GM21717 (cell line): Measurements from ENCODE around the gene CLEC2B.
A peak's percentile ranks its signal among the peaks of the same experiment; 100 is the strongest.

Source experiments
- ATAC-seq: cut with Tn5 transposase; IDR thresholded peaks from one replicate; pipeline ENCODE4 v1.9.1; 2021; ENCODE audit warnings: mild to moderate bottlenecking, moderate library complexity; ENCODE audit not compliant: unreplicated experiment

CLEC2B gene

DNA sequence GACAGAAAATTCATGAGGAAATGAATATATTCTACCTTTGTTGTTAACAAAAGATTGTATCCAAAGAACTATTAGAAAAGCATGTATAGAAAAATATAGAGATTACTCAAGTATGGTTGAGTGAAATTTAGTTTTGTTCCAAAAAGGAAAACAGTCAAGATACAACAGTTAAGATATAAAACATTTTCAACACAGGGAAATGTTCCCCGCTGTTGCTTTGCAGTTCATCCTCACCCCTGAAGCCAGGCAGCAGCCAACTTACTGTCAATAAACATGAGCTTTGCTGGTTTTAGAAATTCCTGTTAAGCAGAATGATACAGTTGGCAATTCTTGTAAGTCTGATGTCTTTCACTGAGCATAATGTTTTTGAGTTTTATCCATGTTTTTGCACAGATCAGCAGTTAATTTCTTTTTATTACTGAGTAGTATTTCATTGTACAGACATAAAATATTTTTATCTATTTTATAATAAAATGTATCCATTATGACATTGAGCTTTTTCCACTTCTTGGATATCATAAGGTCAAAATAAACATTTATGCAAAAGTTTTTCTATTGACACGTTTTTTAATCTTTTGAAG is 1.2 kb upstream of the CLEC2B start:
- no peak for ATAC-seq

GRCh38 chr12:9868951-9869306 is 225 bp downstream of the CLEC2B start:
- no peak for ATAC-seq

DNA sequence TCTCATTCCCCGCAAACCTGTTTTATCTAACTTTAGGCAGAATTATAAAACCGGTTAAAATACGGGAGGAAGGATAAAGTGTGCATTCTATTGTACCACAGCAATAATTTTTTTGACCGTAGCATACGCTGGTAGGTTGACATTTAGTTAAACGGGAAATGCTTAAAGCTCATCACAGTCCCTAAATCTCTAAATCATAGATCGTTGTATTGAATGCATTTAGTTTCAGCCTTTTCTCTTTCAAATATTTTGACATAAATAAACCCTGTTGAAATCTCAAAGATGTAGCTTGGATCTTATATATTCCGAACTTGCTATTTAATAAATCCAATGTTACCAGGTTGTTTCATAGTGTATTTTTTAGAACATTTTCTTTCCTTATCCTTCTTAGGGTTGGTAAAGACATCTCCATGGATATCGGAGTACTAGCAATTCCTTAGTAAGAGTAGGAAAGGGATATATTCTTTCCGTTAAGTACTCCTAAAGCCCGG is 798 bp downstream of the CLEC2B start:
- no peak for ATAC-seq

DNA sequence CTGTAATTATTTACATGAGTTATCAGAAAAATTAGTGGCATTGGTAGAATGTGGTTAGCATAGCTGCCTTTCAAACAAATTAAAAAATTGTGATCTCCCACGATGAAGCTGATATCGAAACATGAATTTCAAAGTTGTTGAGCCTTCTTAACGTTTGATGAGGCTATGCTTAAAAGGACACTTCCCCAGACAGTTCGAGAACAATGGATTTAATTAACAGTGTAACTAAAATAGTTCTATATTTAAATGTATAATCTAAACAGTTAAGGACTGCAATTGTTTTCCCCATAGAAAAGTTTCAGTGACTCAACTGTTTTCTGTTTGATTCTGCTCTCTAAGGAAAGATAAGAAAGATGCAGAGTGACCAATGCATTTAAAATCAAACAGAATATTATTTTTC is 1.6 kb downstream of the CLEC2B start:
- no peak for ATAC-seq

DNA sequence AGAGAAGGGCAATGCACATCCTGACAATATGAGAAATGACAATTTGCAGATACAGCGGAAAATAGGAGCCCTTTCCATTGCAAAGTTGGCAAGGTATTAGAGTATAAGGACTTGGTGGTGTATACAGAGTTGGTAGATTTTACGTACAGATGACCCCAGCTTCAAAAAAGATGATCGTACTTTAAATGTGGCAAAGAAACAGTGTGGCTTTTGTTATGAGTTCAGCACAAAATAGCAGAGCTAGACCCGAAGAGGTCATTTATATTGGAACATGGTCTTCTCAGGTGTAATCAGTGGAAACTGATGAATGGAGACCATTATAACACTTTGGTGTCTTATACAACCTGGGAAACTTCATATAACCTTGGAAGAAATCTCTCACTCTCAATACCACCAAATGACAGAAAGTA is 2.3 kb downstream of the CLEC2B start:
- no peak for ATAC-seq

DNA sequence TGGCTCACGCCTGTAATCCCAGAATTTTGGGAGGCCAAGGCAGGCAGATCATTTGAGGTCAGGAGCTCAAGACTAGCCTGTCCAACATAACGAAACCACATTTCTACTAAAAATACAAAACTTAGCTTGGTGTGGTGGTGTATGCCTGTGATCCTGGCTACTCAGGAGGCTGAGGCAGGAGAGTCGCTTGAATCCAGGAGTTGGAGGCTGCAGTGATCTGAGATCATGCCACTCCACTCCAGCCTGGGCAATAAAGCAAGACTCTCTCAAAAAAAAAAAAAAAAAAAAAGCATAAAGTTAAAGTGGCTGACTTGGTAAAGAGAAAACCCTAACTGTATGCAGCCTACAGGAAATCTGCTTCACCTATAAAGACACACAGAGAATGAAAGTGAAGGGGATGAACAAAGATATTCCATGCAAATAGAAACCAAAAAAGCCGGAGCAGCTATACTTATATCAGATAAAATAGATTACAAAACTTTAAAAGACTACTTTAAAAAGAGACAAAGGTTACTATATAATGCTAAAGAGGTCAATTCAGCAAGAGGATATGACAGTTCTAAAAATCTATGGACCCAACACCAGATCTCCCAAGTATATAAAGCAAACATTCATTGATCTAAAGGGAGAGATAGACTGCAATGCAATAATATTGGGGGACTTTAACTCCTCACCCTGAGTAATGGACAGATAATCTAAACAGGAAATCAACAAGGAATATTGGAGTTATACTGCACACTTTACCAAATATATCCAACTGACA is 4.1 kb downstream of the CLEC2B start:
- no peak for ATAC-seq

DNA sequence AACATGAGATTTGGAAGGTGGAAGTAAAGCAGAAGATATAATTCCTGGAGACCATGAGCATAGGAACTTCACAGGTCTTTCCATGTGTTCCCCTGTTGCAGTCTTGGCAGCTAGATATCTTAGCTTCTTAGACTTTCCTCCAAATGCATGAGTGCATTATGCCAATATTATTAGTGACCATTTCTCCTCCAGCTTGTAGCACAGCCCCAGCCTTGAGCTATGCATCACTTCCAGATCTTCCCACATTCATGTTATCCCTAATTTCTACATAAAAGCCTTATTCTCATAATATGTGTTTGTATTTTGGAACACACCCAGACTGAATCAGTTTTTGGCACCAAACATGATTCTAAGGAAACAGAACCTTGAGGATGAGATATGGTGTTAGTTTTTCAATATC is 11.0 kb downstream of the CLEC2B start:
- no peak for ATAC-seq

DNA sequence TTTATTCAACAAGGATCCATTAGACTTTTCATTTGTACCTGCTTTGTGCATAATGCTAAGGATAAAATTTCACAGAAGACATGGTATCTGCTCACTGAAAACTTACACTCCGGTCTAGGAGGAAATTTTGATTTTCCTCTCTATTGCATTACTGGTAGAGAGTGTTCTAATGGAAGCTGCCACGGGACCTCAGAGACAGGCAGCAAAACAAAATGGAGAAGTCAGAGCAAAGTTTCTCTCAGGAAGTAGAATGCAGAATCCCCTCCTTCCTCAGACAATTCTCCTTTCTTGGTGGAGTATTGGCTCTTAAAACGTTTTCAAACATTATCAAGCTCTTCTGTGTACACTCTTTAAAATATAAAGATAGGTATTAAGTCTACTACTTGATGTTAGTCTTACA is 12.3 kb downstream of the CLEC2B start:
- no peak for ATAC-seq

- ATAC-seq = no peak
Measured at GRCh38 chr12:9856151-9856550, 13.0 kb downstream of the CLEC2B start.

DNA sequence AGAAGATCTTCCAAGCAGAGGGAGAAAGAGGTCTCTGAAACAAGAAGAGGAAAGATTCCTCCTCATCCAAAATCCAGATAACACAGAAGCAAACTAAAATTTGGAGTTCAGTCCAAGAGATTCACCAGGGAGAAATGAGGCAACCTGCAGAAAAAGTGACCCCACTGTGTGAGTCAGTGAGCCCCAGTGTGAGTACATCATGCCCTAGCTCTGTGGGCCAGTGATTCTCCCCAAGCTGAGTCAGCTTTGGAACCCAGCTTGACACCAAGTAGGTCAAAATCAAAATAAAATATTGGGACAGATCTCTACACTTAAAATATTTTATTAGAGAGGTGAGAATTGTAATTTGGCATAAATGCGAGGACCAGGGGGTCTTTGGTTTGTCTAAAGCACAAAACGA is 17.2 kb downstream of the CLEC2B start:
- ATAC-seq = no peak

- ATAC-seq = no peak
Measured at GRCh38 chr12:9851050-9851449, 18.1 kb downstream of the CLEC2B start.

- ATAC-seq = no peak
Measured at GRCh38 chr12:9848899-9849298, 20.3 kb downstream of the CLEC2B start.

DNA sequence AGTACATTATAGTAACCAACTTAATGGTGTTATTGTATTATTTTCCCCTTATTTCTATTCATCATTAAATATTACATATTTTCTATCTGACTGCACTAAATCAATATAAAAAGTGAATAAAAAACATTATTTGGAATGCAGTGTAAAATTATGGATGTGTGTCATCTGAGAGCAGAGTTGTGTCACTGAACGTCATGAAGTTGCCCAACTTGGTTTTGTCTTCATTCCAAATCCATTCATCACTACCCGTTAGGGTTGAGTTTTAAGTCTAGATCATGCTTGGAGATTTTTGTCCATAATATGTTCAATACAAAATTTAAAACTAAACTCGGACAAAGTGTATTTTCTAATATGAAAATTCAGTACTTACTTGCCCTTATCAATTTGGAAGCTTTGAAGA is 25.7 kb downstream of the CLEC2B start:
- no peak for ATAC-seq

- no peak for ATAC-seq
Measured at GRCh38 chr12:9831720-9832119, 37.4 kb downstream of the CLEC2B start.

- no peak for ATAC-seq
Measured at GRCh38 chr12:9829982-9830381, 39.2 kb downstream of the CLEC2B start.

GRCh38 chr12:9829483-9829882 is 39.7 kb downstream of the CLEC2B start:
- no peak for ATAC-seq

DNA sequence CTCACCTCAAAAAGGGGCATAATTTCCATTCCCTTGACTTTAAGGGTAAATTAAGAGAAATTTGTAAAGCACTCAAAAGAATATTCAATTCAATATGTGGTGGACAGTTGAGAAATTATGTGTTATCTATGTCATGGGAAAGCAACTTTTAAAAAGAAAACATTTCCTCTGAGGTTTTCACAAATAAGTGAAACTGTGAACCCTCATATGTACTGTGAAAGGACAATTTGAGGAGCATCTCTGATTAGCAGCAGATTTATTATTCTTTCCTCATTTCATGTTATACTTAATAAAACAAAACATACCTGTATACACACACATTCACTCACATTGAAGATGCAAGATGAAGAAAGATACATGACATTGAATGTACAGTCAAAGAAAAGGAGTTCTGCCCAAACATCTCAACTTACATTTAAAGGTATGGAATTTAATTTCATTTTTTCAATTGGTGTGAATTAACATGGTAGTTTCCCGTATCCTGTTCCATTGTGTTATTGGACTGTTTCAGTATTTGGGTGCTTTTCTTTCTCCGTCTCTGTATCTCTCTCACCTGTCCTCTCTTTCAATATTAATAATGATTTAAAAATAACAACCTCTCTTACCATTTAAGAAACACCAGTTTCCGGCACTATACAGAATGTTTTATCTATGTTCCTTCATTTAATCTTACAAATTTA is 41.8 kb downstream of the CLEC2B start, which contains the start of gene KLRF1:
Gene KLRF1 (plus strand): TSS at position 273 of the 680 bp plus-strand sequence. CDS start 64 bp downstream, at position 337.
- ATAC-seq = no peak

- no peak for ATAC-seq
Measured at GRCh38 chr12:9820281-9820930, 48.7 kb downstream of the CLEC2B start.

DNA sequence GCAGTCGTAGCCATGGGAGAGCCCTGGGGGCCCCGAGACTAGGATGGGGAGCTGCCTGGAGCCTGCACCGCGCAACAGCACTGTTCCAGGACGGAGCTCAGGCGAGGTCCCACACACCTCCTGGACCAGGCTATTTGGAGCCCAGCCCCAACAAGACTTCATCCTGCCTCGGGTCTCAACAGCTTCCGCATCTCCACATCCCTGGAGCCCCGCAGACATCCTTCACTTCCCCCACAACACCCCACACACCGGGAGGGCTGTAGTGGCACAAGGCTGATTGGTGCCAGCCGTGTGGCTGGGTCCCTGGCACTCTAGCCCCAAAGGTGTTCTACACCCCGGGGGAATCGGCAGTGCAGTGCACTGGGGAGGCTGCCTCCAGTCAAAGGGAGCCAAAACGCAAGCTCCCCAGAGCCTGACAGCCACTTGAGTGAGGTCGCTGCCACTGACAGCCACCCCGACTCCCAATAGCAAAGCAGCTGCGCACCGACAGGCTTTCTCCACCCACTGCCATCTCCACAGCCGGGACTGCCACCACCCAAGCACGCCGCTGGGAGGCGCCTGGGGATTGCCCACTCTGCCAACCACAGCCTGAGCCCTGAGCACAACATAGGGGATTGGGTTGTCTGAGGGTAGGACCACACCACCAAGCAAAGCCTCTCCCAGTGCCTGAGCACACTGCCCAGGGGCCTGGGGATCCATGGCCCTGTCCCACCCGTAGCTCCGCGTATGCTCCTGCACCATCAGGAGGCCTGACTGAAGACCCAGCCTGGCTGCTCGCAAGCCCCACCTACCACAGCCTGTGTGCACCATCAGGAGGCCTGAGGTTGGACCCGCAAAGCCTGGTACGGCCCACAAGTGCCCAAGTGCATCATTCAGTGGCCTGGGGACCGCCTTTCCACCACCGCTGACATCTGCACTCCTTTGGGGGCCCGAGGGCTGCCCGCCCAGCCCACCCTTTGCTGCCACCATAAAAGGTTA is 55.0 kb downstream of the CLEC2B start:
- ATAC-seq = peak; percentile 78

DNA sequence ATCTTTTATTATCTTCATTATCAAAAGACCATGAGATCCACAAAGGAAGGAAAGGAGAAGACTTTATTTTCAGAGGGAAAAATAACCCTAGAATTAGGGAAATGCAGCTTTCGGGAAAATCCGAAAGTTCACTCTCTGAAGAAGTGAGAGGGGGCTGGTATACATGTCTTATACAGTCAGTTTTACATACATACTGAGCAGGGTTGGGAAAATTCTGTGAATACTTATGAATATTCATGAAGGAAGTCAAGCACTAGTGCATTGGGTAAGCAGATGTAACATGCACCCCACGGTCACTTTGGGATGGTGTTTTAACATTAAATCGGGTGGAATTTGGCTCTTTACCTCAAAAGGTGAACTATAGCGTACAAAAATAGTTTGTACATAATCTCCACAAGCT is 57.5 kb downstream of the CLEC2B start:
- no peak for ATAC-seq
